GM23338 (cell line): Measurements from ENCODE around the gene FBN3. TPM values are rescaled to one million over a fixed set of nuclear protein-coding genes. Genes with fewer than 3 reads are reported as not detected.

ENCODE experiments used
- ATAC-seq: fragments of 200-7000 bp; cut with Tn5 transposase; 3 replicates; pipeline ENCODE4 v1.9.1; 2020
- DNase-seq: peaks from one replicate; pipeline ENCODE4 v3.0.0-alpha.2; 2015; ENCODE audit warnings: low spot score
- H2AFZ ChIP-seq: fragments of 200-600 bp; sonication (generic); 2 replicates; pipeline ENCODE4 v1.8.0; 2016; ENCODE audit warnings: antibody characterized with exemption, mild to moderate bottlenecking, moderate library complexity
- H3F3A ChIP-seq: fragments of 200-600 bp; sonication (generic); replicated peaks from 2 replicates; pipeline ENCODE4 v1.8.0; 2017; ENCODE audit warnings: antibody characterized with exemption, mixed run types, low read depth
- H3K27ac ChIP-seq: fragments of 200-600 bp; sonication (generic); 2 replicates; pipeline ENCODE4 v1.6.1; 2016; ENCODE audit warnings: low read depth
- H3K27me3 ChIP-seq: fragments of 200-600 bp; sonication (generic); 2 replicates; pipeline ENCODE4 v1.8.0; 2016; ENCODE audit warnings: mild to moderate bottlenecking, mixed run types, moderate library complexity; ENCODE audit not compliant: insufficient read depth
- H3K36me3 ChIP-seq: fragments of 200-600 bp; sonication (generic); 2 replicates; pipeline ENCODE4 v1.8.0; 2016; ENCODE audit warnings: mild to moderate bottlenecking; ENCODE audit not compliant: insufficient read depth
- H3K4me1 ChIP-seq: fragments of 200-600 bp; sonication (generic); 2 replicates; pipeline ENCODE4 v1.8.0; 2016; ENCODE audit warnings: mild to moderate bottlenecking, moderate library complexity; ENCODE audit not compliant: insufficient read depth
- H3K4me2 ChIP-seq: fragments of 200-600 bp; sonication (generic); 2 replicates; pipeline ENCODE4 v1.7.1; 2017; ENCODE audit warnings: mixed run types
- H3K4me3 ChIP-seq: fragments of 200-600 bp; sonication (generic); 2 replicates; pipeline ENCODE4 v1.6.1; 2016; ENCODE audit warnings: mixed run types
- H3K79me2 ChIP-seq: fragments of 200-600 bp; sonication (generic); replicated peaks from 2 replicates; pipeline ENCODE4 v1.8.0; 2017; ENCODE audit warnings: mild to moderate bottlenecking; ENCODE audit not compliant: insufficient read depth
- H3K9me2 ChIP-seq: fragments of 200-600 bp; sonication (generic); 2 replicates; pipeline ENCODE4 v1.8.0; 2017; ENCODE audit not compliant: insufficient read depth
- H4K20me1 ChIP-seq: fragments of 200-600 bp; sonication (generic); replicated peaks from 2 replicates; pipeline ENCODE4 v1.8.0; 2017; ENCODE audit warnings: mild to moderate bottlenecking; ENCODE audit not compliant: insufficient read depth
- H3K27ac Mint-ChIP-seq: 2 replicates; pipeline ENCODE4 v1.8.0; 2020; ENCODE audit warnings: inconsistent platforms, mild to moderate bottlenecking, moderate library complexity, mixed read lengths
- H3K27me3 Mint-ChIP-seq: 3 replicates; pipeline ENCODE4 v1.8.0; 2022; ENCODE audit warnings: low read depth, mild to moderate bottlenecking, moderate library complexity, mixed read lengths, inconsistent platforms; ENCODE audit not compliant: insufficient read depth, poor library complexity
- H3K36me3 Mint-ChIP-seq: 3 replicates; pipeline ENCODE4 v1.8.0; 2021; ENCODE audit warnings: low read depth, mild to moderate bottlenecking, inconsistent platforms, moderate library complexity, mixed read lengths
- H3K4me1 Mint-ChIP-seq: 3 replicates; pipeline ENCODE4 v1.8.0; 2020; ENCODE audit warnings: mild to moderate bottlenecking, inconsistent platforms, mixed read lengths
- H3K4me3 Mint-ChIP-seq: 3 replicates; pipeline ENCODE4 v1.8.0; 2021; ENCODE audit warnings: moderate library complexity, mild to moderate bottlenecking, inconsistent platforms, mixed read lengths
- H3K9me3 Mint-ChIP-seq: 3 replicates; pipeline ENCODE4 v1.8.0; 2020; ENCODE audit warnings: moderate library complexity, mild to moderate bottlenecking, inconsistent platforms, mixed read lengths
- CREB1 ChIP-seq: fragments of 250-450 bp; sonication (Bioruptor Pico); IDR thresholded peaks from 2 replicates; pipeline ENCODE4 v1.5.0; 2020; ENCODE audit warnings: low read depth, mild to moderate bottlenecking, moderate library complexity
- CTCF ChIP-seq, 2 experiments: fragments of 200-600 bp in 1 of 2; sonication (generic) in 1 of 2; conservative IDR thresholded peaks; 2 replicates each; pipeline versions ENCODE4 v1.5.1 to v1.6.1; 2016 to 2017; ENCODE audit warnings: antibody characterized with exemption in 2 of 2, low read depth in 2 of 2, mild to moderate bottlenecking in 2 of 2, moderate library complexity in 1 of 2
- ETS1 ChIP-seq: IDR thresholded peaks from 2 replicates; pipeline ENCODE4 v1.6.1; 2016; ENCODE audit warnings: antibody characterized with exemption
- EZH2 ChIP-seq: fragments of 200-600 bp; sonication (generic); IDR thresholded peaks from one replicate; pipeline ENCODE4 v1.8.0; 2017; ENCODE audit warnings: antibody characterized with exemption, mild to moderate bottlenecking, low read depth; ENCODE audit not compliant: unreplicated experiment
- EZH2phosphoT487 ChIP-seq: fragments of 200-600 bp; sonication (generic); IDR thresholded peaks from one replicate; pipeline ENCODE4 v1.8.1; 2018; ENCODE audit warnings: antibody characterized with exemption; ENCODE audit not compliant: unreplicated experiment
- JUNB ChIP-seq: IDR thresholded peaks from one replicate; pipeline ENCODE4 v1.6.1; 2016; ENCODE audit warnings: antibody characterized with exemption; ENCODE audit not compliant: unreplicated experiment
- NANOG ChIP-seq: IDR thresholded peaks from 2 replicates; pipeline ENCODE4 v1.6.1; 2016; ENCODE audit warnings: antibody characterized with exemption, borderline replicate concordance
- POLR2AphosphoS5 ChIP-seq: IDR thresholded peaks from 2 replicates; pipeline ENCODE4 v1.6.1; 2016; ENCODE audit warnings: antibody characterized with exemption, low read depth
- REST ChIP-seq: IDR thresholded peaks from one replicate; pipeline ENCODE4 v1.6.1; 2018; ENCODE audit warnings: antibody characterized with exemption; ENCODE audit not compliant: unreplicated experiment
- STAT1 ChIP-seq: IDR thresholded peaks from one replicate; pipeline ENCODE4 v1.6.1; 2016; ENCODE audit warnings: antibody characterized with exemption; ENCODE audit not compliant: unreplicated experiment
- ZNF114 ChIP-seq: fragments of 250-450 bp; sonication (Bioruptor Pico); IDR thresholded peaks from 2 replicates; pipeline ENCODE4 v1.5.0; 2020; ENCODE audit warnings: mild to moderate bottlenecking, moderate library complexity
- ZNF331 ChIP-seq: fragments of 250-450 bp; sonication (Bioruptor Pico); IDR thresholded peaks from 2 replicates; pipeline ENCODE4 v1.5.0; 2020; ENCODE audit warnings: low read depth, mild to moderate bottlenecking, moderate library complexity
- ZNF462 ChIP-seq: fragments of 250-450 bp; sonication (Bioruptor Pico); IDR thresholded peaks from 2 replicates; pipeline ENCODE4 v1.5.0; 2020; ENCODE audit warnings: mild to moderate bottlenecking, moderate library complexity
- polyA plus RNA-seq: library from polyadenylated mRNA; unstranded; fragments of >200 nt; fragmentation: Nextera tagmentation; extraction: Ambion mirVana; gene quantifications from 2 replicates; pipeline ENCODE4 v1.2.1, GENCODE V29; 2016
- total RNA-seq: library from RNA; depleted of rRNA; stranded (reverse); fragments of >200 nt; shearing (Covaris generic); gene quantifications from 2 replicates; pipeline ENCODE4 v1.2.3, GENCODE V29; 2014

FBN3 gene
- total and polyA plus RNA-seq, 2 experiments from 2014 or later = 8.5 to 54.5 TPM

GRCh38 chr19:8123683-8124082 is 25.7 kb downstream of the FBN3 start:
- Histone ChIP-seq H3F3A (peaks cover 13% of the 10 kb centered on the region; the same call in 1 of the 2 replicates), H3K27ac (no peak overlapping the region), H2AFZ (no peak overlapping the region), H3K4me3 (no peak overlapping the region), H3K4me2 (no peak overlapping the region), H3K27me3 (no peaks in the 10 kb centered on the region), H3K36me3 (no peaks in the 10 kb centered on the region; the same call in 1 of the 2 replicates), H3K79me2 (no peaks in the 10 kb centered on the region), H3K9me2 (no peaks in the 10 kb centered on the region), H3K4me1 (peaks cover 9% of the 10 kb centered on the region; the same call in 1 of the 2 replicates), H4K20me1 (no peaks in the 10 kb centered on the region)
- Mint-ChIP-seq H3K4me1 (peaks cover 13% of the 10 kb centered on the region), H3K27ac (peak overlapping the region; percentile 57; the same call in 1 of the 2 replicates), H3K36me3 (peaks cover 64% of the 10 kb centered on the region), H3K27me3 (peaks cover 18% of the 10 kb centered on the region), H3K4me3 (no peak overlapping the region), H3K9me3 (peaks cover 3% of the 10 kb centered on the region; the same call in 2 of the 3 replicates)
- no peak for DNase-seq
- no peak for TF ChIP-seq STAT1
- TF ChIP-seq CREB1 (CRISPR knock-in tag) = no peak
- no peak for TF ChIP-seq REST
- TF ChIP-seq NANOG = no peak
- no peak for TF ChIP-seq ZNF462
- no peak for TF ChIP-seq EZH2
- no peak for TF ChIP-seq ETS1
- TF ChIP-seq JUNB = no peak
- TF ChIP-seq ZNF114 (CRISPR knock-in tag) = no peak
- no peak for TF ChIP-seq POLR2AphosphoS5
- TF ChIP-seq ZNF331 = no peak
- no peak for TF ChIP-seq EZH2phosphoT487
- TF ChIP-seq CTCF (conservative IDR thresholded peaks at IDR 0.05; ENCODE audit: low read depth in 2 of 2) = no peak
- no peak for ATAC-seq
